GM12892 (cell line): ENCODE measurements around the gene ZSCAN12.

Experiments
- POLR2A ChIP-seq: IDR thresholded peaks from 2 replicates; pipeline ENCODE4 v1.6.1; 2011; ENCODE audit warnings: low read depth, low read length, control low read depth
- TAF1 ChIP-seq: IDR thresholded peaks from 2 replicates; pipeline ENCODE4 v1.6.1; 2011; ENCODE audit warnings: low read depth, mild to moderate bottlenecking, control low read depth, low read length, borderline replicate concordance

DNA sequence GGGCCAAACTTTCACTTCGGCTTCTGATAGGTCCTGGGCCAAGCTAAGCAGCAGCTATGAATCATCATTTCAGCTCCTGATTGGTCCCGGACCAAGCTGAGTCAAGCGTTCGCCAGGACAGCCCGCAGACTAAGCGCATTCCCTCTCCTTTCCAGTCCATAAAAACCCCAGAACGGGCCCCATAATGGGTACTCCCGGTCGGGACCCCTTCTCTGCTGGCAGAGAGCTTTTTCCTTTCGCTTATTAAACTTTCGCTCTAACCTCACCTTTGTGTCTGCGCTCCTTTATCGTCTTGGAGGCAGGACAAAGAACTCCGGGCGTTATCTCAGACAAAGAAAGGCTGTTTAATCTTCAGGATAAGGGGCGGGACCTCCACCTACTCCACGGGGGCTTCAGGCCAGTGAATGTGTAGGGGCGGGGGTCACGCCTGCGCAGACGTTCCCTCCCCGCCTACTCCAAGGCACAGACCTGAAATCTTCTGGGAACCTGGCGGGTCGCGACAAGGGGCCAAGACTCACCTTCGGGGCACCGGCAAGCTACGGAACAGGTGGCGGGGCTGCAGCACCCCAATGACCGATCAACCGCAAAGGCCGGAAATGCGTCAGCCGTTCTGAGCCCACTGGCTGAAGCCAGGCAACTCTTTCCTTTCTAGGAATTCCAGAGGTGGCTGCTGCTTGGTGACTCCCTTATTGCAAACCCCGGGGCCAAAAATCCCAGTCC lies 63.8 kb downstream of the ZSCAN12 start, which contains the start of gene ZSCAN31:
- TF ChIP-seq TAF1 (peak; percentile 70; the same call in 1 of the 2 replicates), POLR2A (peak; percentile 88)
